ENCODE data around the gene PFN3.
"Not testable (repeated sequence)": the region's sequence is repeated elsewhere in the genome, so short reads cannot be mapped to it uniquely, and the experiment has no call there.

Gene PFN3

DNA sequence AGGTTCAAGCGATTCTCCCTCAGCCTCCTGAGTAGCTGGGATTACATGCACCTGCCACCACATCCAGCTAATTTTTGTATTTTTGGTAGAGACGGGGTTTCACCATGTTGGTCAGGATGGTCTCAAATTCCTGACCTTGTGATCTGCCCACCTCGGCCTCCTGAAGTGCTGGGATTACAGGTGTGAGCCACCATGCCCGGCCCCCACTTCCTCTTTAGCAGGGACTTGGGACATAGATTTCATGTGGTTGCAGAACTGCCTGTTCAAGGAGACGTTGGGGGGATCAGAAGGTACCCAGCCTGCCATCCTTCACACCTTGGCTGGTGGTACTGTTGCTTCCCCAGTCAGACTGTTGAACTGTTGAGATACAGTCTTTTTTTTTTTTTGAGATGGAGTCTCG is 16.6 kb upstream of the PFN3 start:
- H3K36me3 ChIP-seq (ENCODE audit: control insufficient read depth in 1 of 2, insufficient read depth in 2 of 2, low read length in 2 of 2); H3K27me3 ChIP-seq (ENCODE audit: low read depth, low read length); H3K4me3 ChIP-seq (ENCODE audit: low read depth in 1 of 2, low read length in 2 of 2); H3K4me1 ChIP-seq (ENCODE audit: control insufficient read depth in 1 of 2, insufficient read depth in 2 of 2, low read length in 2 of 2); H3K9me3 ChIP-seq (ENCODE audit: control insufficient read depth in 1 of 2, low read length in 2 of 2); H3K27ac ChIP-seq (ENCODE audit: low read length): not testable (repeated sequence)

- Histone ChIP-seq H3K27me3 (ENCODE audit: low read depth, low read length) (no peaks in the 10 kb centered on the region), H3K4me3 (ENCODE audit: low read depth in 1 of 2, low read length in 2 of 2) (no peak overlapping the region), H3K9me3 (ENCODE audit: control insufficient read depth in 1 of 2, low read length in 2 of 2) (no peaks in the 10 kb centered on the region), H3K27ac (ENCODE audit: low read length) (no peak overlapping the region), H3K4me1 (ENCODE audit: control insufficient read depth in 1 of 2, insufficient read depth in 2 of 2, low read length in 2 of 2) (peaks cover 0 to 5% of the 10 kb centered on the region in 2 donors), H3K36me3 (ENCODE audit: control insufficient read depth in 1 of 2, insufficient read depth in 2 of 2, low read length in 2 of 2) (no peaks in the 10 kb centered on the region)
Observed at GRCh38 chr5:177414481-177414880, 14.0 kb upstream of the PFN3 start.

GRCh38 chr5:177412603-177413233 is 12.3 kb upstream of the PFN3 start:
- Histone ChIP-seq H3K4me3 (ENCODE audit: low read depth in 1 of 2, low read length in 2 of 2) (peak overlapping the region in 1 of 2 donors; percentile 8), H3K36me3 (ENCODE audit: control insufficient read depth in 1 of 2, insufficient read depth in 2 of 2, low read length in 2 of 2) (no peaks in the 10 kb centered on the region), H3K9me3 (ENCODE audit: control insufficient read depth in 1 of 2, low read length in 2 of 2) (no peaks in the 10 kb centered on the region), H3K27me3 (ENCODE audit: low read depth, low read length) (no peaks in the 10 kb centered on the region), H3K4me1 (ENCODE audit: control insufficient read depth in 1 of 2, insufficient read depth in 2 of 2, low read length in 2 of 2) (peaks cover 0 to 5% of the 10 kb centered on the region in 2 donors), H3K27ac (ENCODE audit: low read length) (no peak overlapping the region)

GRCh38 chr5:177410575-177410974 is 10.1 kb upstream of the PFN3 start:
- Histone ChIP-seq H3K4me1 (ENCODE audit: control insufficient read depth in 1 of 2, insufficient read depth in 2 of 2, low read length in 2 of 2) (no peaks in the 10 kb centered on the region), H3K4me3 (ENCODE audit: low read depth in 1 of 2, low read length in 2 of 2) (no peak overlapping the region), H3K27me3 (ENCODE audit: low read depth, low read length) (no peaks in the 10 kb centered on the region), H3K36me3 (ENCODE audit: control insufficient read depth in 1 of 2, insufficient read depth in 2 of 2, low read length in 2 of 2) (no peaks in the 10 kb centered on the region), H3K9me3 (ENCODE audit: control insufficient read depth in 1 of 2, low read length in 2 of 2) (no peaks in the 10 kb centered on the region), H3K27ac (ENCODE audit: low read length) (no peak overlapping the region)

- peaks cover 0 to 6% of the 10 kb centered on the region in 2 donors for H3K4me1 ChIP-seq (ENCODE audit: control insufficient read depth in 1 of 2, insufficient read depth in 2 of 2, low read length in 2 of 2)
- H3K36me3 ChIP-seq (ENCODE audit: control insufficient read depth in 1 of 2, insufficient read depth in 2 of 2, low read length in 2 of 2), result no peaks in the 10 kb centered on the region
- no peak within 1 kb of the TSS for H3K27ac ChIP-seq (ENCODE audit: low read length)
- no peaks in the 10 kb centered on the region for H3K9me3 ChIP-seq (ENCODE audit: control insufficient read depth in 1 of 2, low read length in 2 of 2)
- H3K4me3 ChIP-seq (ENCODE audit: low read depth in 1 of 2, low read length in 2 of 2), result no peak within 1 kb of the TSS
- H3K27me3 ChIP-seq (ENCODE audit: low read depth, low read length), result no peaks in the 10 kb centered on the region
Observed at GRCh38 chr5:177409043-177409801, 8.8 kb upstream of the PFN3 start, which contains the start of gene F12. Gene F12 (minus strand): TSS chr5:177409564. CDS start chr5:177409527, 37 bp downstream.

DNA sequence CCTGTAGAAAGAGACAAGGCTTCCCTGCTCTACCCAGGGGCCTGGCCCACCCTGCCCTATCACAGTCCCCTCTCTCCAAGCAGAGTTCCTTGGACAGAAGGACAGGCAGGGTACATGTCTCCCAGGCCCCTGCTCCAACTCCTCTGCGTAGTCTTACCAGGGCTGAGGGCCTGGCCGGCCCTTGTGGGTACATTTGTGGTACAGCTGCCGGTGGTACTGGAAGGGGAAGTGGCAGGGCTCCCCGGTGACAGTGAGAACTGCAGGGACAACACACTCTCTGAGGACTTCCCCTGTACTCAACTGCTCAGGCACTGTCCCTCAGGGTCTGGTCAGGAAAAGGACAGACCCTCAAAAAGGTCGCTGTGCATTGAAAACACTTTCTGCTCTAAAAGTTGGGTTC is 5.3 kb upstream of the PFN3 start:
- H3K36me3 ChIP-seq (ENCODE audit: control insufficient read depth in 1 of 2, insufficient read depth in 2 of 2, low read length in 2 of 2), result no peaks in the 10 kb centered on the region
- no peak overlapping the region for H3K4me3 ChIP-seq (ENCODE audit: low read depth in 1 of 2, low read length in 2 of 2)
- H3K27me3 ChIP-seq (ENCODE audit: low read depth, low read length), result peaks cover 27% of the 10 kb centered on the region
- no peaks in the 10 kb centered on the region for H3K9me3 ChIP-seq (ENCODE audit: control insufficient read depth in 1 of 2, low read length in 2 of 2)
- no peak overlapping the region for H3K27ac ChIP-seq (ENCODE audit: low read length)
- peaks cover 3 to 28% of the 10 kb centered on the region in 2 donors for H3K4me1 ChIP-seq (ENCODE audit: control insufficient read depth in 1 of 2, insufficient read depth in 2 of 2, low read length in 2 of 2)

DNA sequence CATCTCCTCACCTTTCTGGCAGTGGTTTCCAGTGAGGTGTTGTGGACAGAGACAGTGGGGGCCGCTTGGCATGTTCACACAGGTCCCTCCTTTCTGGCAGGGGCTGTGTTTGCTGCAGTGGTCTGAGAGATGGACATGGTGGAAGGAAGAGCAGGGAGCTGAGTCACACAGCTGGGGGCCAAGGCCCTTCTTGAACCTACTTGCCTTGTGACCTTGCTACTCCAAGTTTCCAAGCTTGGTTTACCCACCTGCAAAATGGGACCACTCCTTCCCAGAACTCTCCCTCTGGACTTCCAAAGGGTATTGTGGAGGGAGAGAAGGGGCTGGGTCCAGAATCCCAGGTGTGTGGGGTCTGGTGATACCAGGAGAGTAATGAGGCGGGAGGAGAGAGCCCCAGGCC is 4.9 kb upstream of the PFN3 start:
- H3K27ac ChIP-seq (ENCODE audit: low read length), result no peak overlapping the region
- no peaks in the 10 kb centered on the region for H3K9me3 ChIP-seq (ENCODE audit: control insufficient read depth in 1 of 2, low read length in 2 of 2)
- H3K4me1 ChIP-seq (ENCODE audit: control insufficient read depth in 1 of 2, insufficient read depth in 2 of 2, low read length in 2 of 2), result peaks cover 3 to 32% of the 10 kb centered on the region in 2 donors
- peaks cover 31% of the 10 kb centered on the region for H3K27me3 ChIP-seq (ENCODE audit: low read depth, low read length)
- H3K4me3 ChIP-seq (ENCODE audit: low read depth in 1 of 2, low read length in 2 of 2), result no peak overlapping the region
- no peaks in the 10 kb centered on the region for H3K36me3 ChIP-seq (ENCODE audit: control insufficient read depth in 1 of 2, insufficient read depth in 2 of 2, low read length in 2 of 2)

- Histone ChIP-seq H3K4me1 (ENCODE audit: control insufficient read depth in 1 of 2, insufficient read depth in 2 of 2, low read length in 2 of 2) (peaks cover 3 to 38% of the 10 kb centered on the region in 2 donors), H3K27me3 (ENCODE audit: low read depth, low read length) (peaks cover 37% of the 10 kb centered on the region), H3K4me3 (ENCODE audit: low read depth in 1 of 2, low read length in 2 of 2) (peak overlapping the region; percentile 48 to 69), H3K27ac (ENCODE audit: low read length) (no peak overlapping the region), H3K36me3 (ENCODE audit: control insufficient read depth in 1 of 2, insufficient read depth in 2 of 2, low read length in 2 of 2) (no peaks in the 10 kb centered on the region), H3K9me3 (ENCODE audit: control insufficient read depth in 1 of 2, low read length in 2 of 2) (no peaks in the 10 kb centered on the region)
Observed at GRCh38 chr5:177404641-177405179, 4.2 kb upstream of the PFN3 start.

- no peak overlapping the region for H3K27ac ChIP-seq (ENCODE audit: low read length)
- peaks cover 3 to 39% of the 10 kb centered on the region in 2 donors for H3K4me1 ChIP-seq (ENCODE audit: control insufficient read depth in 1 of 2, insufficient read depth in 2 of 2, low read length in 2 of 2)
- H3K27me3 ChIP-seq (ENCODE audit: low read depth, low read length), result peaks cover 41% of the 10 kb centered on the region
- H3K36me3 ChIP-seq (ENCODE audit: control insufficient read depth in 1 of 2, insufficient read depth in 2 of 2, low read length in 2 of 2), result no peaks in the 10 kb centered on the region
- no peaks in the 10 kb centered on the region for H3K9me3 ChIP-seq (ENCODE audit: control insufficient read depth in 1 of 2, low read length in 2 of 2)
- peak overlapping the region; percentile 48 to 69 for H3K4me3 ChIP-seq (ENCODE audit: low read depth in 1 of 2, low read length in 2 of 2)
Observed at GRCh38 chr5:177403792-177404640, 3.6 kb upstream of the PFN3 start.

GRCh38 chr5:177403102-177403791 is 2.8 kb upstream of the PFN3 start:
- no peaks in the 10 kb centered on the region for H3K36me3 ChIP-seq (ENCODE audit: control insufficient read depth in 1 of 2, insufficient read depth in 2 of 2, low read length in 2 of 2)
- peaks cover 3 to 39% of the 10 kb centered on the region in 2 donors for H3K4me1 ChIP-seq (ENCODE audit: control insufficient read depth in 1 of 2, insufficient read depth in 2 of 2, low read length in 2 of 2)
- H3K4me3 ChIP-seq (ENCODE audit: low read depth in 1 of 2, low read length in 2 of 2), result peak overlapping the region; percentile 48 to 69
- H3K27me3 ChIP-seq (ENCODE audit: low read depth, low read length), result peaks cover 41% of the 10 kb centered on the region
- no peaks in the 10 kb centered on the region for H3K9me3 ChIP-seq (ENCODE audit: control insufficient read depth in 1 of 2, low read length in 2 of 2)
- H3K27ac ChIP-seq (ENCODE audit: low read length), result no peak overlapping the region
